Activated naive CD8-positive, alpha-beta T cell (primary cell): Measurements from ENCODE around the gene ANK2.

ENCODE experiments used
- H3K27ac Mint-ChIP-seq: one replicate; pipeline ENCODE4 v1.8.0; 2021; ENCODE audit warnings: mixed read lengths
- H3K27me3 Mint-ChIP-seq: one replicate; pipeline ENCODE4 v1.8.0; 2021; ENCODE audit warnings: mixed read lengths
- H3K36me3 Mint-ChIP-seq: one replicate; pipeline ENCODE4 v1.8.0; 2021; ENCODE audit warnings: mixed read lengths
- H3K4me1 Mint-ChIP-seq: one replicate; pipeline ENCODE4 v1.8.0; 2021; ENCODE audit warnings: low read depth, mixed read lengths
- H3K4me3 Mint-ChIP-seq: one replicate; pipeline ENCODE4 v1.8.0; 2021; ENCODE audit warnings: mild to moderate bottlenecking, mixed read lengths
- H3K9me3 Mint-ChIP-seq: one replicate; pipeline ENCODE4 v1.8.0; 2021; ENCODE audit warnings: low read depth, mixed read lengths

Gene ANK2

GRCh38 chr4:113142351-113142750 is 92.9 kb downstream of the ANK2 start:
- Mint-ChIP-seq H3K36me3 (no peaks in the 10 kb centered on the region), H3K4me3 (no peak overlapping the region), H3K4me1 (no peaks in the 10 kb centered on the region), H3K9me3 (no peaks in the 10 kb centered on the region), H3K27ac (no peak overlapping the region), H3K27me3 (peaks cover 2% of the 10 kb centered on the region)

DNA sequence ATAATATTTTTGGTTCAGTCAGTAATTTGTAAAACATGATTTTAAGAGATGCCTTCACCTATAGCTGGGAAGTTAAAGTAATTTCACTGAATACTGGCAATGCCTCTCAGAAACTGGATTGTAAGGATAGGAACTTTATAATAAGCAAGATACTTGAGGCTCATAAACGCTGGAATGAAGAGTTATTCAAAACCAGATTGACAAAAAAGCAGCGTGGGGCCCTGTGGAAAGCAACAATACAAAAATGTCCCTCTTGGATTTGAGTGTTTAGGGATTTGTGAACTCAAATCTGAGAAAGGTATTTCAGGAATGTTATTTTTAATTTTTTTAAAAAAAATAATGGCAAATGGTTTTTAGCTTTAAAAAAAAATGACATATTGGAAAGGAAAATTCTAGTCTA is 94.6 kb downstream of the ANK2 start:
- Mint-ChIP-seq H3K27ac (no peak overlapping the region), H3K9me3 (no peaks in the 10 kb centered on the region), H3K4me1 (no peaks in the 10 kb centered on the region)

GRCh38 chr4:113145147-113145518 is 95.7 kb downstream of the ANK2 start:
- Mint-ChIP-seq H3K4me1 (no peaks in the 10 kb centered on the region), H3K27ac (no peak overlapping the region), H3K27me3 (no peaks in the 10 kb centered on the region), H3K4me3 (no peak overlapping the region), H3K36me3 (no peaks in the 10 kb centered on the region), H3K9me3 (no peaks in the 10 kb centered on the region)

More for the DNA sequence above, 94.6 kb downstream of the ANK2 start:
- Mint-ChIP-seq H3K27me3 (no peaks in the 10 kb centered on the region), H3K4me3 (no peak overlapping the region), H3K36me3 (no peaks in the 10 kb centered on the region)

DNA sequence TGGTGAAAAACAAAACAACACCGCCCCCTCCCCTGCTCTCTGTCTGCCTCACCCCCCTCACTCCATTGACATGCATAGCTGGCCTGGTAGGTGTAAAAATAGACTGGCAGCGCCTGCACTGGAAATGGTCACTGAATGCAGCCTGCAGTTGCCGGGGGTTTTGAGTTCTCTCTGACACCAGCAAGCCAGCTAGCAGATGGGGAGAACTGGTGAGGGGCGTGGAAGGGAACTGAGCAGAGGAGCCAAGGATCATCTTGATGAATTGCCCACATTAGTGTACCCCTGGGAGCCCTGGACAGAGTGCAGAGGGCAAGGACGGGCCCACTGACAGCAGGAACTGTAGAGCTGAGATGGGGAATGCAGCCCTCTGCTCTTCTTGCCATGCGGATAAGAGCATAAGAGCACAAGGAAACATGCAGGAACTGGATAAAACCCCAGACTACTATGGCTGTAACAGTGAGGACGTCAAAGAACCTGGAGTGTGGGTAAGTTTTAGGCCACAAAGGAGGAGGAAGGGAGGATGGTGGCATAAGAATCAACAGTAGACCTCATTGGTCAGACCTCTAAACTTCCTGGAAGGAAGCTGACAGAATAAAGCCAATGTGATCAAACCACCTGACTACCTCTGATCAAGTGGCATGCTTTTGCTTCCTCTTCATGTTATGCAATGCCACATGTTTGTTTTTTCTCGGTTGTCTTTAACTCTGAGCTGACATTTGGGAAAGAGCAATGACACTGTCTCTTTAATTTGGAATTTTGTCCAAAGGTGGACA is 96.3 kb downstream of the ANK2 start:
- no peaks in the 10 kb centered on the region for H3K27me3 Mint-ChIP-seq
- H3K4me1 Mint-ChIP-seq: no peaks in the 10 kb centered on the region
- H3K27ac Mint-ChIP-seq: no peak overlapping the region
- no peaks in the 10 kb centered on the region for H3K9me3 Mint-ChIP-seq
- no peak overlapping the region for H3K4me3 Mint-ChIP-seq
- no peaks in the 10 kb centered on the region for H3K36me3 Mint-ChIP-seq

DNA sequence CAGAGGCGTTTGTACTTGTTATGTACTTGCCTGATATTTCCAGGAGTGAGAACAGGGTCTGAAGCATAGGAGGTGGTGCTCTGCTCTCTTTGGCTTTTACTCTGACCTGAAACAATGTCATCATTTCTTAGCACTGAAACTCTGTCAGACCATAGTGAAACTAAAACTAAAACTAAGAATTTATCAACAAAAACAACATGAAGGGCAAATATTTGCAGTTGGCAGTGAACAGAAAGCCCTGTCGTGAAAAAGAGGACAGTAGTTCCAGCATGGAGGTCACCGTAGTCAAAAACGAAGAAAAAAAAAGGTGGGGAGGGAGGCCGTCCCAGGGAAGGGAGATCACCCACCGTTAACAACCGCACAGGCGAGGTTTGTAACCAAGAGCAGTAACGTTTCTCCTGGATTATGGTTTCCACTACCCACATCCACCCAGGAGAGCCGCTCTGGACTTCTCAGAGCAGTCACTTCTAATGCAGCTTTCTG is 97.5 kb downstream of the ANK2 start:
- Mint-ChIP-seq H3K9me3 (no peaks in the 10 kb centered on the region), H3K27ac (no peak overlapping the region), H3K4me1 (no peaks in the 10 kb centered on the region), H3K27me3 (no peaks in the 10 kb centered on the region), H3K36me3 (no peaks in the 10 kb centered on the region), H3K4me3 (peak overlapping the region; percentile 36)

DNA sequence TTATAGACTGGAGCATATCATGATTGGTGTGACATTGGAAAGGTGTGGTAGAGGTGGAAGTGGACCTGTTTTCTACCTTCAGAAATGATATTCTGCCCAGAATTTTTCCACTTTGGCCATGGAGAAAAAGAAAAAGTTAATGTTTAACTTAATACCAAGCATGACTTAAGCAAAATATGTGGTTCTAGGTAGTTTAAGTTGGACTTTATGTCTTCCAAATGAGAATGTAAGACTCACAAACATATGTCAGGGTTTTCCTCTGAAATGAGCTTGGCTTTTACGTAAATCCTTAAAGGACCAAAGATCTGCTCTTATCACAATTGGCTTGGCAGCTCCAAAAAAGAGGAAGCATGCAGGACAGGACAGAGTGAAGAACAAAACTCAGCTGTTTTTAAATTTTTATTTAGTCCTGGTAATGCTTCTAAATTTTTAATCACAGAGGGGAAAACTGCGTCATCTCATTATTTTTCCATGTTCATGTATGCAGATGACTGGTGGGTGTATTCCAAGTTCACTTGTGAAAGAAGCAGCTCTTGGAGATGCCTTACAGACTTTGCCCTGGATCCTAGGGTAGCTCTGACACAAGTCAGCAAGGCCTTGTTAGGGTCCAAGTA is 98.2 kb downstream of the ANK2 start:
- Mint-ChIP-seq H3K27me3 (no peaks in the 10 kb centered on the region), H3K36me3 (no peaks in the 10 kb centered on the region), H3K4me1 (no peaks in the 10 kb centered on the region), H3K9me3 (no peaks in the 10 kb centered on the region), H3K4me3 (no peak overlapping the region), H3K27ac (no peak overlapping the region)

DNA sequence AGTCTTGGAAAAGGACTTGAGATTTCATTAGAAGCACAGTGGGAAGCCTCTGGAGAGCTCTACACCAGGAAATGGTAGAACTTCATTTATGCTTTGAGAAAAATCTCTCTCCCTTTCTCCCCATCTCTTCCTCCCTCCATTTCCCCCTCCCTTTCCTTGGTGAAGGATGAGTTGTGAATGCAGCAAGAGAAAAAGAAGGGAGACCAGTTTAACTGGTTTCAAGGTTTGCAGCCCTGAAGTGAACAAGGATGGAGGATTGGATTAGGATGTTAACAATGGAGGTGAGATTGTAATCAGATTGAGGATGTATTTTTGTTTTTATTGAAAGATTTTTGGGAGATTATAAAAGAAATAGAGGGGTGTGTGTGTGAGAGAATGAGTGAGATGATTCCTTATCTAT is 99.5 kb downstream of the ANK2 start:
- Mint-ChIP-seq H3K9me3 (no peaks in the 10 kb centered on the region), H3K36me3 (no peaks in the 10 kb centered on the region), H3K4me1 (no peaks in the 10 kb centered on the region), H3K27me3 (no peaks in the 10 kb centered on the region), H3K27ac (no peak overlapping the region), H3K4me3 (no peak overlapping the region)

GRCh38 chr4:113153529-113154101 is 104.2 kb downstream of the ANK2 start:
- no peaks in the 10 kb centered on the region for H3K36me3 Mint-ChIP-seq
- H3K27me3 Mint-ChIP-seq: no peaks in the 10 kb centered on the region

DNA sequence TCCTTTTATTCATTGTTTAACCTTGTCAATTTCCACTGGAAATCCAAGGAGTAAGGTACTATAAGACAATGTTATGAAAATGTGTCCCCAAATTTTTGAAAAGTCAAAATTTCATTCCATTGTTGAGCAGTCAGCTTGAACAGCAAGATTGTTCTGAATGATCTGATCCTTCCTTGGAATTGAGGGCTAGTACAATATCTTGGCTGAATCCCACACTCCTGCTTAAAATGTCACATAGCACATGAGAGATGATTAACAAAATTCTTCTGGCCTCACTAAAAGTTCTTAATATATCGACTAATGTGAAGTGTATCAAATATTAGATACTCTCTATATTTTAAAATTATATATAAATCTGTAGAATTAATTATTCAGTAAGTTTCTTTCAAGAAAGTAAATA is 104.8 kb downstream of the ANK2 start:
- Mint-ChIP-seq H3K36me3 (no peaks in the 10 kb centered on the region), H3K4me1 (no peaks in the 10 kb centered on the region), H3K9me3 (no peaks in the 10 kb centered on the region), H3K27me3 (no peaks in the 10 kb centered on the region), H3K4me3 (no peak overlapping the region), H3K27ac (no peak overlapping the region)

More at GRCh38 chr4:113153529-113154101, 104.2 kb downstream of the ANK2 start:
- Mint-ChIP-seq H3K27ac (no peak overlapping the region), H3K4me3 (no peak overlapping the region), H3K4me1 (no peaks in the 10 kb centered on the region), H3K9me3 (no peaks in the 10 kb centered on the region)

GRCh38 chr4:113157086-113157857 is 107.8 kb downstream of the ANK2 start:
- Mint-ChIP-seq H3K27ac (no peak overlapping the region), H3K9me3 (no peaks in the 10 kb centered on the region), H3K36me3 (no peaks in the 10 kb centered on the region), H3K4me1 (no peaks in the 10 kb centered on the region), H3K27me3 (peaks cover 1% of the 10 kb centered on the region), H3K4me3 (no peak overlapping the region)

DNA sequence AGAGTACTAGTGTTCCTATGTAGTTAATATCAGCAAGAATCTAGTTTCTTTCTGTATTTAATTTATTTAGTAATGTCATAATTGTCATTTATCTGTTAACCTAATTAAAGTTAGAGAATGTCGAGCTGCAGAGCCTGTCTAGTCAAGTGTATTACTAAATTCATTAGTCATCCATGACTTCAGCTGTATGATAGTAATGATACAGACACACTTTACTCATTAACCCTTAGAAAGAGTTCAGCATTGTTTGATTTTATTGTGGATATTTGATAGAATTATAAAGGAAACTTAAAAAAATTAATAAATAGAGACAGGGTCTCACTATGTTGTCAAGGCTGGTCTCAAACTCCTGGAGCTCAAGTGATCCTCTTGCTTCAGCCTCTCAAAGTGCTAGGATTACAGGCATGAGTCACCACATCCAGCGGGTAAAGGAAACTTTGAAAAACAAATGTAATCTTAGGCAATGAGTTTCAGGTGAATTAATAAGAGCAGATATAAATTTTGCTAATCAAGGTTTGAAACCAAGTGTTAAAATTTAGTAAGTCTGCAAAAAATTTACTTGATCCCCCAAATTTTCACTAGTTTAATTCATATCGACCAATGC is 110.6 kb downstream of the ANK2 start:
- Mint-ChIP-seq H3K4me1 (no peaks in the 10 kb centered on the region), H3K4me3 (no peak overlapping the region), H3K36me3 (no peaks in the 10 kb centered on the region), H3K27ac (no peak overlapping the region), H3K9me3 (no peaks in the 10 kb centered on the region), H3K27me3 (peaks cover 1% of the 10 kb centered on the region)

DNA sequence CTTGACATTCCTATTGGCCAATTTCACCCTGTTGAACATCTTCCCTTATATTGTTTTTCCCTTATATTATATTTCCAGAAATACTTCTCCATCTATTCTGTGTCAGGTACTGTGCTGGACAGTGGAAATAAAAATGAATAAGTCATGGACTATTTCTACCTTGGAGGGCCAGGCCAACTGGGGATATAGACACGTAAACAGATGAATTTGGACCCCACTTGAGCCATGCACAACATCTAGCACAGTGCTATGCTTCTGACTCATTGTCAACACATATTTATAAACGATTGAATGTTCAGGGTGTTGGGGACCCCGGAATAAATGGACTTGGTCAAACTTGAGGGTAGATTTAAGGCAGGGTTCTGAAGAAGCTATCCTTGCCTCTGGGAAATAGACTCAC is 111.1 kb downstream of the ANK2 start:
- Mint-ChIP-seq H3K27me3 (peaks cover 1% of the 10 kb centered on the region), H3K27ac (no peak overlapping the region), H3K4me3 (no peak overlapping the region), H3K4me1 (no peaks in the 10 kb centered on the region), H3K9me3 (no peaks in the 10 kb centered on the region), H3K36me3 (no peaks in the 10 kb centered on the region)

DNA sequence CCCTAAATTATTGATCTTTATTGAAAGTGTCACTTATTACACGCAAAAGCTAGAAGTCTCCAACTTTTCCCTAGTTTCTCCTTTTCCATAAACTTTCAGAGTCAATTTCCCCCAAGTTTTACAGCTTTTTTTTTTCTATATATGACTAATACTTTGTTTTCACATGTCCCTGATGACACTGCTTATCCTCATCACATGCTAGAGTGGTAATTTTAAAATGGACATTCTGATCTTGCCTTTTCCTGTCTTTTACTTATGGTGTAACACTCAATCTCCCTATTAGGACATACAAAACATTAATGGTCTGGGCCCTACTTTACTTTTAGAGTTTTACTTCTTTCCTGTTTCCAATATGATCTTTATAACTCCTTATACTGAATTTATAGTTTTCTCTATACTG is 112.6 kb downstream of the ANK2 start:
- Mint-ChIP-seq H3K9me3 (no peaks in the 10 kb centered on the region), H3K36me3 (no peaks in the 10 kb centered on the region), H3K27ac (no peak overlapping the region), H3K4me3 (no peak overlapping the region), H3K27me3 (peaks cover 1% of the 10 kb centered on the region), H3K4me1 (no peaks in the 10 kb centered on the region)

GRCh38 chr4:113169368-113169767 is 119.9 kb downstream of the ANK2 start:
- H3K36me3 Mint-ChIP-seq: no peaks in the 10 kb centered on the region
- no peak overlapping the region for H3K4me3 Mint-ChIP-seq
- H3K27me3 Mint-ChIP-seq: peaks cover 3% of the 10 kb centered on the region
- no peak overlapping the region for H3K27ac Mint-ChIP-seq
- H3K4me1 Mint-ChIP-seq: no peaks in the 10 kb centered on the region
- H3K9me3 Mint-ChIP-seq: no peaks in the 10 kb centered on the region
